Measurements from ENCODE around the gene HARBI1.
"Not testable (repeated sequence)": the region's sequence is repeated elsewhere in the genome, so short reads cannot be mapped to it uniquely, and the experiment has no call there.

Gene HARBI1

DNA sequence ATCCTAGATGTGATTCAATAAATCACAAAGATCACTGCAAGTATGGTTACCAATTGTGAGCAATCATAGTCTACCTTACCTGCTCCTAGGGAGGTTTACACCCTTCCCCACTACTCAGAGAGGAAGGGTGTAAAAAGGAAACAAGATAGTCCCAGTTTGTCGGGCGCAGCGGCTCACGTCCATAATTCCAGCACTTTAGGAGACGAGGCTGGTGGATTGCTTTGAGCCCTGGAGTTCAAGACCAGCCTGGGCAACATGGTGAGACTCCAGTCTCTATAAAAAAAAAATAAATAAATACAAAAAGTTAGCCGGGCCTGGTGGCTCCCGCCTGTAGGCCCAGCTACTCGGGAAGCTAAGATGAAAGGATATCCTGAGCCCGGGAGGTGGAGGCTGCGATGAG, 22.2 kb downstream of the HARBI1 start:
- DNase-seq = no peak

DNA sequence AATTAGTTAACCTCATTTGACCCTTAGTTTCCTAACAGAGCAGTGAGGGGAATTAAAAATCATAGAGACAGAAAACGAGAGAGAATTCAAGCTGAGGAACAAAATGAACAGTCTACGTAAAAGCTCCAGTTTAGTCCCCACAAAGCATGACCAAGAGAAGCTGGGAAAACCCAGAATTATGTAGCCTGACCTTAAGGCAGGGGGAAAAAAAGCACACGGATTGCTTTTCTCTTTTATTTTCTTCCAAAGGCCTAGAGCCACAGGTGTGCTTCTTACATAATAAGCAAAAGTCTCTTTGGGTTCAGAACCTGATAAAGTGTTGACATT, 22.7 kb downstream of the HARBI1 start:
- no peak for DNase-seq

DNA sequence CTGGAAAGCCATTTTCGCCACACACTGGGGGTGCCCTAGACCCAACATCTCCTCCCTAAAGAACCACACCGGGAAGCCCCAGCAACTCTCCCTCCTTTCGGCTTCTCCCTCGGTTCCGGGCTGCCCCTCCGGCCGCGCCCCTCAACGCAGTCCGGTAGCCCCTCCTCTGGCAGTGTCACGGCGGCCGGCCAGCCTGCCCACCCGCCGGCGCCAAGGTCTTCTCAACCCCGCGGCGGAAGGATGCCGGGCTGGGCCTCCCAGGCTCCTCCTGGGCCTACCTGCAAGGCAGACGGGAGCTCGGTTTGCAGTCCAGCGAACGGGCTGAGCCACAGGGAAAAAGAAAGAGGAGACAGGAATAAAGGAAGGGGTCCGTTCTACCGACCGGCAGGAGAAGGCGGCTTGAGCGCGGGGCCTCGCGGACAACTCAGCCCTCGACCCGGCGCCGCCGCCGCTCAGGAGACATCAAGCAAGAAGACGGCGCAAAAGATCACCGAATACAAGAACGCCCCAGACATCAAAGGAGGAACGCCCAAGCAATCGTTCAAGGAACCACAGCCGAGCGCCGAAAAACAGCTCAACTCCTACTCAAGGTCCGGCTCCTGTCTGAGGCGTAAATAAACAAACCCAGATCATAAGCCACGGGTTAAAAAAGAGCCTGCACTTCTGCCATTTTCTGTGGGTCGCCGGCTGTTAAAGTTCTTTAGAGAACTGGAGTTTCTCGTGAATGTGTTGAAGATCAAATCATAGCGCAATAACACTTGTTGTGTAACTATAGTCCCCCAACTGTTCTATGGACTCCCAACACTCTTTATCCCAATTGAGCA, 23.3 kb downstream of the HARBI1 start, which contains the start of gene AMBRA1:
TSS of gene AMBRA1 (minus strand) at position 474 of the 824 bp plus-strand sequence. CDS start 45,643 bp downstream, outside the sequence.
- peak; percentile 76 for DNase-seq

DNA sequence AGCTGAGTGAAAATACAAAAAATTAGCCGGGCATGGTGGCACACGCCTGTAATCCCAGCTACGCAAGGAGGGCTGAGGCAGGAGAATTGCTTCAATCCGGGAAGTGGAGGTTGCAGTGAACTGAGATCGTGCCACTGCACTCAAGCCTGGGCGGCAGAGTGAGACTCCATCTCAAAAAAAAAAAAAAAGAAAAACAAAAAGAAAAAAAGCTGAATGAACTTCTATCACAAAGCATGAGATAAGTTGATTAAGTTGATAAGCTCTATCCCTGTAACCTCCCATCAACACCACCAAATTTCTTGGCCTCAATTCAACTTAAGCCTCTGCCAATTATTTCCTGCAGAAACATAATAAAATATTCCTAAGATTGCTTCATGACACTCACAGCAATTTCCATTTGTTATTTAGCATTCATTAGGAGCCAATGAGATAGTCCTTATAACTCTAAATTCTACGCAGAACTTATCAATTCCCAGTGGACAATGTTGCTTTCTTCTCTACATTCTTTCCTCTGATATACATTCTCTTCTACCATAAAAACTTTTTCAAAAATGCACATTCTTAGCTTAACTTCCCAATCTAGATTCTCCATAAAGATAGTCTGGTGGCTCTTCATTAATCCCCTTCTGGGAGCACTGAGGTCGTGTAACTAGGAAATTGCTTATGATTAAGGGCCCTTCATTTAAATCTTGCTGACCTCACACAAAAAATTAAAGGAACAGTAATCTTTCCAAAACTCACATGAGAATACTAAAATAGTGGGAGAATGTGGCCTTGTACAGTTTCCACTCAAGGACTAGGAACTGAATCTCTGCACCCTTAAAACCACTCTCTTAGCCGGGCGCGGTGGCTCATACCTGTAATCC, 26.1 kb downstream of the HARBI1 start:
- DNase-seq = no peak

DNA sequence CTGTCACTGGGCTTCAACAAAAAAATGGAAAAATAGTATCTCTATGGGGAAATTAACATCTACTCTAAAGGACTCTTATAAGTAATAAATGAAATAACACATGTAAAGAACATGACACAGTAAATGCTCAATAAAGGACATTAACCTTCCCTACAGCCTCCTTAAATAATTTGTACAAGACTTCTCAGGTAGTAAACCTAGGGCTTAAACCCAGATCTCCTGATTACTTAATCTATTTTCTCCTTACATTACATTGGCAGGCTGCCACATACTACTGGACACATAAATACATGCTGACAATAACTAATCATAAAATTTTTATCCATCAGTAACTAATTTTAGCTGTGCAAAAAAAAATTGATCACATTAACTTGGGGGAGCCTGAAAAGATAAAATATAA, 28.1 kb downstream of the HARBI1 start:
- no peak for DNase-seq

DNA sequence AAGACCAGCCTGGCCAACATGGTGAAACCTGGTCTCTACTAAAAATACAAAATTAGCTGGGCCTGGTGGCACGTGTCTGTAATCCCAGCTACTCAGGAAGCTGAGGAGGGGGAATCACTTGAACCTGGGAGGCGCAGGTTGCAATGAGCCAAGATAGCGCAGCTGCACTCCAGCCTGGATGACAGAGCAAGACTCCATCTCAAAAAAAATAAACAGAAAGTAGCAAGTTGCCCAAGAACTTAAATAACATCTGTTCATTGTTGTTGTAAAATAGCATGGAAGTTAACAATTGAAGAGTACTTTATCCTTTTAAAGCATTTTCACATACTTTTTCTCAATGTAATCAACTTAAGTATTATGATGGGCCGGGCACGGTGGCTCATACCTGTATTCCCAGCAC, 28.9 kb downstream of the HARBI1 start:
- no peak for DNase-seq

DNA sequence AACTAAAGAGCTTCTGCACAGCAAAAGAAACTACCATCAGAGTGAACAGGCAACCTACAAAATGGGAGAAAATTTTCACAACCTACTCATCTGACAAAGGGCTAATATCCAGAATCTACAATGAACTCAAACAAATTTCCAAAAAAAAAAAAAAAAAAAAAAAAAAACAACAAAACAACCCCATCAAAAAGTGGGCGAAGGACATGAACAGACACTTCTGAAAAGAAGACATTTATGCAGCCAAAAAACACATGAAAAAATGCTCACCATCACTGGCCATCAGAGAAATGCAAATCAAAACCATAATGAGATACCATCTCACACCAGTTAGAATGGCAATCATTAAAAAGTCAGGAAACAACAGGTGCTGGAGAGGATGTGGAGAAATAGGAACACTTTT, 33.5 kb downstream of the HARBI1 start:
- not testable (repeated sequence) for DNase-seq

DNA sequence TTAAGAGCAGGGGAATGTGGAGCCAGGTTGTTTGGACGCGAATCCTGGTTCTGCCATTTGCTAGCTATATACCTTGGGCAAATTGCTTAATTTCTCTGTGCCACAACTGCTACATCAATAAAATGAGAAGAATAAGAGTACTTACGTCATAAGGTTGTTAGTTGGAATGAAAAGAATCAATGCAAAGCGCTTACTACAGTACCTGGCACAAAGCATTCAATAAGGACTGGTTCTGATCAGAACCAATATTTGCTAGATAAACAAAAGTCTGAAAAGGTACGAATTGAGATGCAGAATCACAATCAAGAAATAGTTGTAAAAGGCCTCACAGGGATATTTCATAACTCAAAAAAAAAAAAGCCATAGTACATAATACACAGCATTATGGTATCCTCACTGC, 34.4 kb downstream of the HARBI1 start:
- no peak for DNase-seq

DNA sequence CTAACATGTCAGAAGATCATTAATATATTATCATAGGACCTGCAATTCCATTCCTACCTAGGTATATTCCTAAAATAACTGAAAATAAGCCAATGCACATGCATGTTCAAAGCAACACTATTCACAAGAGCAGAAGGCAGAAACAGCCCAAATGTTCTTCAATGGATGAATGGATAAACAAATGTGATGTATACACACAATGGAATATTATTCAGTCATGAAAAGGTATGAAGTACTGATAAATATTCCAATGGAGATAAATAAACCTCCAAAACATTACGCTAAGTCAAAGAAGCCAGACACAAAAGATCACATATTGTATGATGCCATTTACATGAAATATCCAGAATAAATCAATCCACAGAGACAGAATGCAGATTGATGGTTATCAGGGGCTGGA, 40.0 kb downstream of the HARBI1 start:
- DNase-seq = no peak

DNA sequence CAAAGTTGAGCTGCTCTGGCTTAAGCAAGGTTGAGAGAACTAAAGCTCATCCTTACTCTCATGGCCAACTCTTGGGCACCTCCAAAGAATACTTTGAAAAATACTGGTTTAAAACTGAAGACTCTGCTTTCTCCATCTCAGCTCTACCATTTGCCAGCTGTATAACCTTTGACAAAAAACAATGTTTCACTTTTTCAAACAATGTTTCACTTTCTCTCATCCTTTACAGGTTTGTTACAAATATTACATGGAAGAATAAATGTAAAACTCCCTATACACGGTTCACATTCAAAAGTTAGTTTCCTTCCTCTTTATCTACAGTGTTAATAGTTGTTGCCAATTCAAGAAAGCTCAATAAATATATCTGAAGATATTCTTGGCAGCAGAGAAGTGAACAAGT, 42.4 kb downstream of the HARBI1 start:
- DNase-seq = no peak

DNA sequence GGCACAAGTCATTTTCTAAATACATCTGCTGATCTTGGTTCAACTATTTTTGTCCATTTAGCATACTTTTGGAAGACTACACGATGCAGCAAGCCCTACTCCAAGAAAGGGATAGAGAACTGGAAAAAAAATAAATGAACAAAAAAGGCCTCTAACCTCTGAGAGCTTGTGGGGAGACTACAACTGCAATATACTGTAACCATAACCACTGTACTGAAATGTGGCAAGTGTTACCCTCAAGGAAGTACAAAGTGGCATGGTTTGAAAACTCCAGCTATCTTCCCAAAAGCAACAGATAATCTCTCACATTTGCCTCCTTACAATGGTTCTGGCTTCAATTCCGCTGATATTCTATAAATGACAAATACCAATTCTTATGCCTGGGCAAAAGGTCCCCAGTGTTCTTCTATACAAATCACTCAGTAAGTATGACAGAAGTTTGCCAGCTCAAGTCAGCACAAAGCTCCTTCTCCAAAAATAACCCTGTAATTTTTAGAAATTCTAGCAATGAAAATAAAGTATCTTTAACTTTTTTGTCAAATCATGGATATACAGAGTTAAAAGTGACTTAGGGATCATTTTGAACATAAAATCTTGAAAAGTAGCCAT, 46.1 kb downstream of the HARBI1 start:
- no peak for DNase-seq

DNA sequence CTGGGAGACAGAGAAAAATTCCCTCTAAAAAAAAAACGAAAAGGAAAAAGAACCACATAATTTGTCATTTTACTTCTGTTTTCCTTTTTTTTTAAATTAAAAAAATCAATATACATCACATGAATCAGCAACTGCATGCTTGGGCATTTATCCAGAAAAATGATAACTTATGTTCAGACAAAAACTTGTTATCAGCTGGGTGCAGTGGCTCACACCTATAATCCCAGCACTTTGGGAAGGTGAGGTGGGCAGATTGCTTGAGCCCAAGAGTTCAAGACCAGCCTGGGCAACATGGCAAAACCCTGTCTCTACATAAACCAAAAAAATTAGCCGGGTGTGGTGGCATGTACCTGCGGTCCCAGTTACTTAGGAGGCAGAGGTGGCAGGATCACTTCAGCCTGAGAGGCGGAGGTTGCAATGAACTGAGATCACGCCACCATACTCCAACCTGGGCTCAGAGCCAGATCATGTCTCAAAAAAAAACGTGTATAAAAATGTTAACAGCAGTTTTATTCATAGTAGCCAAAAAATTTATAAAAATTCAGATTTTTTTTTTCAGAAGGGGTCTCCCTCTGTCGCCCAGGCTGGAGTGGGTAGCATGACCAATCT, 51.7 kb downstream of the HARBI1 start:
- DNase-seq = no peak

DNA sequence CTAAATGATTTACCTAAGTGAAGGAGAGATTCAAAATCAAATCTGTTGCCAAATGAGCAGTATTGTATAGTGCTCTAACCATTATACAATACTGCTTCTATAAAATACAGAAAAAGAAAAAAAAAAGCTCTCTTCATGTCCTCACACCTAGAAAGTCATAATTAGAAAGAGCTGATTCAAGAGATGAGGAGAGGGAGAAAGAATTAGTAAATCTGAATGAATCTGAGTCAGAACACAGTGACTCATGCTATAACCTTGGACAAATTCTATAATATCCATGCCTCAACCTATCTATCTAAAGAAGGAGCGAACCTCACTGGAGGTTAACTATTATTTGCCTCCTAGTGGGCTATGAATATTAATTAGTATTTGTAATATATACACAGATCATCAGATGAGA, 52.6 kb downstream of the HARBI1 start:
- DNase-seq = no peak

DNA sequence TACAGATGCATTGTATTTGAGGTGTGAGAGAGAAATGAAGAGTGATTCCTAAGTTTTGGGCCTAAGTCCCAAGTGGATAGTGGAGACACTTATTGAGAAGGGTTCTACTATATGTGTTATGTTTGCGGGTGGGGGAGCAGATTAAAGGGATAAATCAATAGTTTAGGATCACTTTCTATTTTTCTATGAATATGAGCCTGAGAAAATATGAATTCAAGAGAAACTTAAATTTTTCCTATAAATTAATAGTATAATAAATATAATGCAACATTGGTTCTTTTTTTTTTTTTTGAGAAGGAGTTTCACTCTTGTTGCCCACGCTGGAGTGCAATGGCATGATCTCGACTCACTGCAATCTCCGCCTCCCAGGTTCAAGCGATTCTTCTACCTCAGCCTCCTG, 54.5 kb downstream of the HARBI1 start:
- no peak for DNase-seq

DNA sequence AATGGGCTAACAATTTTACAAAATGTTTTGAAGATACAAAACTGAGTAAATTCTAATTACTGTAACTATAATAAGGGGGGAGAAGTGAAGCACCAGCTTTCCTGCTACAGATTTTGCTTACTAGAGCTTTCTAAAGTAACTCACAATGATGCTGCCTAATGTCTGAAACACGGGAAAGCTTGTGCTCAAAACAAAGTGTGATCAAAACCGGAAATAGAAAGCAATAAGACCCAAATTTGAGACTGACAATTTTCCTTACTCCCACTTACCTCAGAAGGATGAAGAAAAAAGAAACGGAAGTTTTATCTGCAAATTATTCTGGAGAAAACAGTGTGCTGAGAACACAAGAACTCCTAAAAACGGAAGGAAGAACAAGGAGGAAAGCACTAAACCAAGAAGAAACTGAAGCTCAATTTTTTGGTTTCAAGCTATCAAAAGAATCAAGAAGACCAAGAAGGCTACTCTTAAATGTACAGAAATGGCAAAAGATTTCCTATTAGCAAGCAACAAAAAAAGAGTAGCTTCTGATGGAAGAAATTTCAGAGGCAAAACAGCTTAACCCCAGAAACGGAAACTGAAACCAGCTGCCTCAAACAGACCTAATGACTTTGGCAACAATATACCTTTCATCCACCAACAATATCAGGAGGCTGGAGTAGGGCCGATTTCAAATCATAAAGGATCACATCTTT, 56.6 kb downstream of the HARBI1 start:
- no peak for DNase-seq

DNA sequence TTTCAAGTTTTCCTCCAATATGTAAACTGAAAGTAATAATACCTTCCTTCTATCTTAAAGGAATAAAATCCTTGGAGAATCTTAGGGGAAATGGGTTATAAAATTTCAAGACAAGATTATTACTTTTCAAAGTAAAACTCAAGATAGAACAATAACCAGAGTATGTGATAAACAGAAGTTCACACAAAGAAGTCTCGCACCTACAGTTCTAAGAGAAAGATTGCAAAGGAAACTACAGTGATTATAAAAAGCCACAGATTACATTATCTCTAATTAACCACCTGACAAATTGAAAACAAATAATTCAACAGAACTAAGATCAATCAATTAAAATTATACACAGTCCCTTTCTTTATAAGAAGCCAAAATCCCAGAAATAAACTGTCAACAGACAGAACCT, 57.2 kb downstream of the HARBI1 start:
- DNase-seq = no peak

DNA sequence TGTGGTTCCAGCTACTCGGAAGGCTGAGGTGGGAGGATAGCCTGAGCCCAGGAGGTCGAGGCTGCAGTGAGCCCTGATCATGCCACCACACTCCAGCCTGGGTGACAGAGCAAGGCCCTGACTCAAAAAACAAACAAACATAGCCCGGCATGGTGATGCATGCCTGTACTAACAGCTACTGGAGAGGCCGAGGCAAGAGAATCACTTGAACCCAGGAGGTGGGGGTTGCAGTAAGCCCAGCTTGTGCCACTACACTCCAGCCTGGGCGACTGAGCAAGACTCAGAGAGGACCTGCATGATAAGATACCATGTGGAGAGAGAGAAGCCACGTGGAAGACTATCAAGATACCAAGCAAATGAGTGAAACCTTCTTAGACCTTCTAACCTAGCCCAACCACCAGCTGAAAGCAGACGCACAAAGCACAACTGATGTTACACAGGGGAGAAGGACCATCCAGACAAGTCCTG, 59.3 kb downstream of the HARBI1 start:
- DNase-seq = no peak

DNA sequence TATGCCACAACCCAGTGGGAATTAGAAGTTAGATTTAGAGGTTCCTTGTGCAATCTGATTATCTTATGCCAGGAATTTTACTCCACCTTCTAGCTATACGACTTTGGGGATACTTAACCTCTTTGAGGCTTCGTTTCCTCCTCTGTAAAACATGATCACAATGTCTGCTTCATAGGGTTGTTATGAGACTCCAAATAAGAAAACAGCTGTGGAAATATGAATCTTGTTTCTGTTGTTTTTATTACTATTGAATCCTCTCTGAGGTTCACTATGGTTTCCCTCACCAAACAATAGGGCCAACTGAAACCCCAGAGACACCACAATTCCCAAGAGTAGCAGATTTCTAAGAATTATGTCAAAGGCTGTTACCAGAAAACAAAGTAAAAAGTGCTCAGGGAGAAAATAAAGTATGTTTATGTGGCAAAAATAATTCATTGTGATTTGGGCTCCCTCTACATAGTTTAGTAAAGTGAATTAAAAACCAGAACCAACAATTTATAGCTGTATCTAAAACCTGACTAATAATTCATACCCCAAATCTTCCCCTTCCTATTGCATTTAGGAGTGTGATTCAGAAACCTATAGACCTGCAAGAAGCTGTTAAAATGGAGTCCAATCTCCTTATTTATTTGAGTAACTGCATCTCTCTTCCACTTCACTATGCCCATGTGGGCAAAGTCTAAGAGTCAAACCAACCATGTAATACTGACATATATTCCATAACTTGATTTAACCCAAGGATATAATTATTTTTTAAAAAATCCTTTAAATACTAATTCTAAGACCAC, 61.6 kb downstream of the HARBI1 start:
- no peak for DNase-seq

DNA sequence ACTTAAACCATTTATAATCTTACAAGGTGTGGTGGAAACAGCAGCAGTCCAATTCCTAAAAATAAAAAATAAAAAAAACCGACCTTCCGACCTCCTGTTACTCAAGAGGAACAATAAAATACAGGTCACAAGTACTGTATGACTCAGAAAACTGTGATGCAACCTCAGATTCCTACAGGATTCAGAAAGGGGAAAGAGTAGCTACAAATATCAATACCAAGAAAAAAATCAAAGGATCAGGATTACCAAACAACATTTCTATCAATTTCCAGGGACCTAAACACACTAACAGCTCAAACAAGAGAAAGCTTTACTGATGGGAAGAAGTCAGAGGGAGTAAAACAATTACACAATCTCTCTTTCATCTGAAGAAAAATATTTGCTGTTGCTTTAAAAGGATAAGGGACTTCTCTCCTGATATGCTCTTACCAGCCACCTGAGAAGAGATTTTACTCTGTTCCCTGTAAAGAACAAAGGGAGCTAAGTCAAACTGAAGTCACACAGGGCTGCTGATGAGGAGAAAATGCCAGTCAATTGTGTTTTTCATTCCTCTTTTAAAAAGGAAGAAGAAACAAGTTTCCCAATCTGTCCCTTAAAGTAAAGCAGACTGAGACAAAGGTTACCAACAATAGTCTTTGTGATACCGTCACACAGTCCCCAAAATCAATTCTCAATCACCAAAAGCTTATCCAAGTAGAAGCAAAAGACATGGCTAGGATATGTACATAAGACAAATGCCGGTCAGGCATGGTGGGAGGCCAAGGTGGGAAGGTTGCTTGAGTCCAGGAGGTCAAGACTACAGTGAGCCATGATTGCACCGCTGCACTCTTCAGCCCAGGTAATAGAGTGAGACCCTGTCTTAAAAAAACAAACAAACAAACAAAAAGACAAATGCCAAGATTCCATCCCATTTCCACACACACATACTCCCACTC, 62.5 kb downstream of the HARBI1 start:
- DNase-seq = no peak

DNA sequence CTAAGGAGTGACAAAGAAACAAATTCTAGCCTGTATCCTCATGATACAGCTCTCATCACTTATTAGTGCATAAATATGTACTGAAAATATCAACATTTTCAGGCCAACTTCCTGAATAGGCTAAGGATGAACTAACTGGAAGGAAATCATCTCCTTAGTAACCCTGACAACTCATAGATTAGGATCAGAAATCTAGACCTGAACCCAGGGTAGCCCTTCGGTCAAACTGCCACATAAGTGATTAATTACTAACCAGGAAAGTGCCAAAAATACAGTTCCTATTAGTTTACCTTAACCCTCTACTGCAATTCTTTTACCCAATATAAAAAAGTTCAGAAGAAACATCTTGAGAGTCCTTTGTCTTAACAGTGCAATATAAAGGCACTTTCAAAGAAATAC, 63.2 kb downstream of the HARBI1 start:
- DNase-seq = no peak

All from CD4-positive, alpha-beta T cell treated with Interferon gamma for 1 hour (primary cell).